ACHN (cell line): ENCODE measurements around the gene KRTAP10-11.
"Not testable (repeated sequence)": the region's sequence is repeated elsewhere in the genome, so short reads cannot be mapped to it uniquely, and the experiment has no call there.

Experiments
- DNase-seq: peaks from one replicate; pipeline ENCODE4 v3.0.0-alpha.2; 2015
- in situ Hi-C: cut with HindIII; loops from 2 replicates; pipeline ENCODE4 v1.10.0; 2017; ENCODE audit warnings: low sequenced_read_pairs, low pct_ligation_motif_present, low pct_unique_long_range_greater_than_20kb

Gene KRTAP10-11

DNA sequence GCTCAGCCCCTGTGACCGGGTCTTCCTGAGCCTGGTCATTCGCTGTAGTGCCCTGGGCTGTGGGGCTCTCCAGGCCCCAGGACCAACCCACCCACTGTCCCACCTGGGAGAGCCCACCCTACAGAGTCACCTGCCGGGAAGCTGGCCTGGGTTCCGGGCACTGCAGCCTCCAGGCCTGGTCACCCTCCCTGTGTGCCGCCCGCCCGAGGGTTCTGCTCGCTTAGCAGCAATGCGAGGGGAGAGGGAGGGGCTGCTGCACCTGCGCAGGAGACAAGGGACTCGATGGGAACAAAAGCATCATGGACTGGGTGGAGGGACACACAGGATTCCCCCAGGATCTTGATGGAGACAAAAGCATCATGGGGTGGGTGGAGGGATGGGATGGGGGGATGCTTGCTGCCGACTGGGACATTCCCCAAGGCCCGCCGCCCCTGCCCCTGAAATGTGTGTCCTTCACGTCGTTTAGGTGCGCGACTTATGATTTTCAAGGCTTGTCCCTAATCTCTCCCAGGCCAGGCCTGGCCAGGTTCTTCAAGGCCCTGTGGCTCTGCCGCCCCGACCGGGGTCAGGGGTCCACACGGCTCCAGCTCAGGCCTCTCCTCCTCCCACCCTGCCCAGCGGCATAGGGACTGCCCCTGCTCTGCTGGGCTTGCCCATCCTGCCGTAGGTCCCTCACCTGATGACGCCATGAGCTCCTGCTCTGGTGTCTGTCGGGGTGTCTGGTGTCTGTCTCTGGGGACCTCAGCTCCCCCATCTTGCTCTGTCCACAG is 32.6 kb upstream of the KRTAP10-11 start:
- in situ Hi-C loops: no loop called here
- DNase-seq: no peak

DNA sequence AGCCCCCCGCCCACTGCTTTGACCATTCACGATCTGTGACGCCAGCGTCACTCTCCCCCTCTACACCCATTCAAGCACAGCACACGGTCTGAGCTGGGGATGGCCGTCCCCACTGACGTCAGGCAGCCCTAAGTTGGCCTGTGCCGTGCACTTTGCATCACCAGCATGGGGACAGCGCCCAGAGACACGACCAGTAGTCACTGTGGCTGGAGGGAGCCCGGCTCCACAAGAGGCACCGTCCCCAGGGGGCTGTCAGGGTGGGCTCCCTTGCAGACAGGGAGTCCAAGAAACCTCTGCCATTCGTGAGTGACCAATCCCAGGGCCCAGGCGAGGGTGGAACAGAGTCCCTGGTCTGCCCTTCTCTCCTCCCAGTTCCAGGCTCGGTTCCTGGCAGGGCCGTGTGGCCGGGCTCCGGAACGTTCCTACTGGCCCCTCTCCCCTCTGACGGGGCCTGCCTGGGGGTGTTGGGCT is 32.0 kb upstream of the KRTAP10-11 start:
- in situ Hi-C loops: no loop called here
- DNase-seq: no peak

DNA sequence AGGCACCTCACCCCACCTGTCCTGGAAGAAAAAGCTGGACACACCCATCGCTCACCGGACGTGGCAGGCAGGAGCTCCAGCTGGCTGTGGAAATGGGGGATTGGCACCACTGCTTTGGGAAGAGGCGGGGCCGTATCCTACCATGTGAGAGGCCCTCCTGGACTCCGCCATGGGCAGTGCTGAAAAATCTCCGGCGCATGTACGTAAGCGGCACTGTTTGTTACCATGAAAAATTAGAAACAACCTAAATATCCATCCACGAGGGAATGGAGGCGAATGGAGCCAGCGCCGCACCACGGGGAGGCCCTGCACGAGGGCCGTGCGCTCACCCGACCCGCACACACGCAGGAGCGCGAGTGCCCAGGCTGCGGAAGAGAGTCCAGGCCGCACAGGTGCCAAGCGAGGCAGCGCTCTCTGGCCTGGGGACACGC is 31.2 kb upstream of the KRTAP10-11 start:
- DNase-seq: no peak
- in situ Hi-C loops: no loop called here

DNA sequence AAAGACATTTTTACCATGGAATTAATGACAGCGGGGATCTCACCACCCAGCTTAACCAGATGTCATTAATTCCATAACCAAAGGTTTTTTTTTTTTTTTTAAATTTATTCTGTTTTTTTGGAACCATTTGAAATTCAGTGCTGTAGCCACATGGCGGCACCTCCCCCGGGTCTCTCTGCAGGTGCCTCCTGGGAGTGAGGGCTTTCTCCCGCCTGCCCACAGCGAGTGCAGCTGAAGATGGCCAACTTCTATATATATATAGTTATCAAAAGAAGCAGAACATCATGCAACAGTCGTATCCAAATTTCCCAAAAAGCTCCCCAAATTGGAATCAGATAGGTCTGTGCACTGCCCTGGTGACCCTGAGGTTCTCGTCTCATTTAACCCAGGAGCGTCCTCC is 30.7 kb upstream of the KRTAP10-11 start:
- DNase-seq: no peak
- in situ Hi-C loops: no loop called here

DNA sequence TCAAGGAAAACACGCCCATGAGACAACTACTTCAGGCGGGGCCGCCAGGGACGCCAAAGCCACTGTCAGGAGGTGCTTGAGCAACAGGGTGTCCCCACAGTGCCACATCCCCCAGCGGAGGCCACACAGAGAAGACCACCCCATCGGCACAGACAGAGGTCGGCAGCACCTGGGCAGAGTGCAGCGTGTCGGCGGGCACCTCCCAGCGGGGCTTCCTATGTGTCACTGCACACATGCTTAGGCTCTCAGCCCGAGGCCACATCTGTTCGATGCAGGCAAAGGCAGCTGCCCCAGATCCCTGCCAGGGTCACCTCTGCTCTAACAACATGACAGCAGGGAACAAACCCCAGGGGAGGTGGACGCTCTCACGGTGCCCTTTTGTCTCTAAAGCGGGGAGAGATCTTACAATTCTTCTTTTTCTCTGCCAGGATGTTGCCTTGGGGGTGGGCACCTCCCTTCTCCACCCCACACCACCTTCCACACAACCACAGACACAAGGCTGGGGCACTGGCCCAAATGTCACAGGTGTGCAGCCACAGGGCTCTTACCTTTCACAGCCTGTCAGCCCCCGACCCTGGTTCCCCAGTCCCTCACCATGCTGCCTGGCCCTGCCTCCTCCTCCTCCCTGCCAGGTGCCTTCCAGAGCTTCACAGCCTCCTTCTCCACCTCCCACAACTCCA is 30.2 kb upstream of the KRTAP10-11 start:
- in situ Hi-C loops: no loop called here
- no peak for DNase-seq

DNA sequence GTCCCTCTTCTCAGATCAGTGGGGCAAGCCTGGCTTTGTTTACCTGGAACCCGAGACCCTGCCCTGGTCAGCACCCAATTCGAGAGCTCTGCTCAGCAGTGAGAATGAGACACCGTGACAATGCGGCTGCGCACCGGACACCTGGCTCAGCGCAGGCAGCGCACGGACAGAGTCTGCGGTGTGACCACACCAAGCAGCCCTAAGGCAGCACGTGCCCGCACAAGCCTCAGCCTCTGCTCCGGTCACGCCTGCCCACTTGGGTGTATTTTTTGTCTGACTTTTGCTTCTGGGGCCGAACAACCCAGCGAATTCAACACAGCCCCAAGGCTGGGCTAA is 29.7 kb upstream of the KRTAP10-11 start:
- in situ Hi-C loops: no loop called here
- no peak for DNase-seq

DNA sequence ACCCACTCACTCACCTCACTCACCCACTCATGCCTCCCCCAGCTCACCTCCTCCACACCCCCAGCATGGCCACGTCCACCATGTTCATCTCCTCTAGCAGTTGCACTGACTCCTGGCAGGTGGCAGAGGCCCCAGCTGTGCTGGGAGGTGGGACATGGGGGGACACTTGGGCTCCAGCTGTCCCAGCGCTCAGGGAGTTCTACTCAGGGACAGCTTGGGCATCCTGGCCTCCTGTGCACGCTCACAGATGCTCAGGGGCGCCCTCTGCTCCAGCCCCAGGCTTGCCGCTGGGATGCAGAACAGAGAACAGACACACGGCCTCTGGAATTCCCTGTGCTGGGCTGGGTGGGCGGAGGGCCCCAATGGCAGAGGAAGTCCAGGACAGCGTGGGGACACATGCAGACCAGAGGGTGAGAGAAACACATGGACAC is 29.1 kb upstream of the KRTAP10-11 start:
- DNase-seq: no peak
- in situ Hi-C loops: no loop called here

DNA sequence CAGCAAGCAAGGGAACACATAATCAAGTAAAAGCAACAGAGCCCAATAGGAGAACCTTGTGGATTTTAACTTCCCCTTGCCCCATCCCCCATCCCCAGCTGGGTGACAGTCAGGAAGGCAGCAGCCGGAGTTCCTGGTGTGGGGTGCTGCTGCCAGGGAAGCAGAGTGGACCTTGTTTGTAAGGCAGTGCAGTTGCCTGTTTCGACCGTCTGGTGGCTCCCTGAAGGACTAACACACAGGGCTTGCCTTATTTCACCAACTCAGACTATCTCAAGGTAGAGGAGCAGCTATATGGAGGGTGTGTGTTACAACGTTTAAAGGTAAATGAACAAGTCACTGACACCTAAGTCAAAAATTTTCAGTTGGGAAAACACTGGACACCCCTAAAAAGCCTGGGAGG is 27.7 kb upstream of the KRTAP10-11 start:
- in situ Hi-C loops: no loop called here
- no peak for DNase-seq

DNA sequence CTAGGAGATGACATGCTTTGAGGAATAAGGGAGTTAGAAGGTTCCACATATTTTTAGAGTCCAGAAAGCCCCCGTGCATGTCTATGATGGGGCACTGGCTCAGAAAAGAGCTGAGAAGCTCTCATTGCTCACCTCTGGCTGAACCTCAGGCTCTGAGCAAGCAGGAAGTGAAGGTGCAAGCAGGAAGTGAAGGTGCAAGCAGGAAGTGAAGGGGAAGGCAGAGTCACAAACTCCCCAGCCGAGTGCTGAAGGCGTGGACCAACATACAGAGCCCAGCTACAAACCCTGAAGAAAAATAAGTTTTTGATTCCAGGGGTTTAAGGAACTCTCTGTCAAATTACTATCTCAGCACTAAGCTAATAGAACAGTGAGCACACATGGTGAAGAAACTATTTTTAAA is 27.3 kb upstream of the KRTAP10-11 start:
- in situ Hi-C loops: no loop called here
- DNase-seq: no peak

DNA sequence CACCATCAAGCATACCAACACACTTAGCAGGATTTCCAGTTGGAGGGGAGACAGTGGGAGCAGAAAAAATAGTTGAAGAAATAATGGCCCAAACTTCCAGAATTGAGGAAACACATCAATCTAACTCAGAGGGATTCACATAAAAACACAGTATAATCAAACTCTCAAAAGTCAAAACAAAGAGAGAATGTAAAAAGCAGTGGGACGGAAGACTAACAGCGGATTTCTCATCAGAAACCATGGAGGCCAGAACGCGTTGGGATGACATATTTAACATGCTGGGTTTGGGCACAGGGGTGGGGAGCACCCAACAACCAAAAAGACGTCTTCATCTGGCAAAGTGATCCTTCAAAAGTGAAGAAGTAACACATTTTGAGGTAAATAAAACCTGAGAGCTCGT is 26.3 kb upstream of the KRTAP10-11 start:
- in situ Hi-C loops: no loop called here
- DNase-seq: no peak

DNA sequence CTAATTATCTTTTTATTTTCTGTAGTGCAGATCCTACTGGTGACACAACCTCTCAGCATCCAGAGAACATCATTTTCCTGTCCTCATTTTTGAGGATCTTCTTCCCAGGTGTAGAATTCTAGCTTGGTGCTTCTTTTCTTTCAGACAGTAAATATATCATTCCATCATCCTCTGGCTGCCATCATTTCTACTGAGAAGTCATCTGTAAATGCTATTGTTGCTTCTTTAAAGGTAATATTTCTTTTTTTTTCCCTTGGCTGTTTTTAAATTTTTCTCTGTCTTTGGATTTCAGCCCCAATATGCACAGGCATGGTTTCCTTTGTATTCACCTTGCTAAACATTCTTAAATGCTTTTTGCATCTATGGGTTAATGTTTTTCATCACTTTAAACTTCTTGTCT is 22.6 kb upstream of the KRTAP10-11 start:
- in situ Hi-C loops: no loop called here

DNA sequence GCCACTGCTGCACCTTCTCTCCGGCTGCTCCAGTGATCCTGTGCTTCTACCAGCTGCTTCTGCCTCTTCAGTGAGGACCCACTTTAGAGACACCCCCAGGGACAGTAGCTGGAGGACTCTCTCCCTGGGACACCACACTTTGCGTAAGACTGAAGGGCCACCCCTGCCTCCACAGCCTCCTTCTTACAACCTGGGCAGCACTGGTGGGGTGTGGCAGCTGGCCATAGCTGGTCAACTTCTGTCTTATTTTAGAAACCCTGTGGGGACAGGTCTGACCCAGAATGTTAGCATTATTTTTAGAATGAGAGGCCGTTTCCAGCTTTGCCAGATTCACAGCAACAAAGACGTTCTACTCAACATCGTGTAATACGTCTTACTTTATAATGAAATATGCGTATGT is 20.5 kb upstream of the KRTAP10-11 start:
- no peak for DNase-seq
- in situ Hi-C loops: no loop called here

More for the DNA sequence above, 22.6 kb upstream of the KRTAP10-11 start:
- DNase-seq: no peak

DNA sequence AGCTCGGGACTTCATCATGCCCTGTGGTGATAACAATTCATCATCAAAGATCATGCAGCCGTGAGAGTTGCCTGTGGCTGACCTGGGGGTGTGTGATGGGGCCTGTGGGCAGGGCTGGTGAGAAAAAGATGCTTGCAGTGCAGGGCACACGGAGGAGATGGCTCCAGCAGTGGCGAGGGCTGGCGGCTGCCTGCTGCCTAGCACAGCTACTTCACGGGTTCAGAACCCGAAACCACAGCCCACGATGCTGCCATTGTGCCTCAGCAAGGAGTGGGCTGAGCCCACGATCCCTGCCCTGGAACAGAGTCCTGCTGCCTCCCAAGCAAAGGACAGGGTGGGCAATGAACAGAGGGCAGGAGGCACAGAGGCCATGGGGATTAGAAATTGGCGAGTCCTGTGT is 20.0 kb upstream of the KRTAP10-11 start:
- DNase-seq: no peak
- in situ Hi-C loops: no loop called here

DNA sequence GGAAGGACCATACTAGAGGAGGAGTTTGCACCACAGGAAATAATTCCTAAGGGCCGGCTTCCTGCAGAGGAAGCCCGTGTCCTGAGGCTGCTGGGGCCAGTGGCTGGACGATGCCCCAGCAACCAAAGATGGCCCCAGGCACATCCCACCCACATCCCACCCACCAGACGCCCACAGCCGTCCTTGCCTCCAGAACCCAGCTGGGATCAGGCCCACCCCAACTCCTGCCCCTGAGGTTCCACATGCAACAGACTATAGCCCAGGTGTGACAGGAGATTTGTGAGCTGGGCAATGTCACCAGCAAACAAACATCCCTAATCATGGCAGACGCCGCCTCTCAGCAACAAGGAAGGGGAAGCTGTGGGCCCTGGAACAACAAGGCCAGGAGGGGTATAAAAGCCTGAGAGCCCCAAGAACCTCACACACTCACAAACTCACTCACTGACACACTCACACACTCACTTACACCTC is 19.5 kb upstream of the KRTAP10-11 start, which contains the start of gene KRTAP10-9:
Gene KRTAP10-9, plus strand, starts transcription at position 421 of the 471 bp plus-strand sequence. CDS start 79 bp downstream, outside the sequence.
- no peak for DNase-seq
- in situ Hi-C loops: no loop called here

DNA sequence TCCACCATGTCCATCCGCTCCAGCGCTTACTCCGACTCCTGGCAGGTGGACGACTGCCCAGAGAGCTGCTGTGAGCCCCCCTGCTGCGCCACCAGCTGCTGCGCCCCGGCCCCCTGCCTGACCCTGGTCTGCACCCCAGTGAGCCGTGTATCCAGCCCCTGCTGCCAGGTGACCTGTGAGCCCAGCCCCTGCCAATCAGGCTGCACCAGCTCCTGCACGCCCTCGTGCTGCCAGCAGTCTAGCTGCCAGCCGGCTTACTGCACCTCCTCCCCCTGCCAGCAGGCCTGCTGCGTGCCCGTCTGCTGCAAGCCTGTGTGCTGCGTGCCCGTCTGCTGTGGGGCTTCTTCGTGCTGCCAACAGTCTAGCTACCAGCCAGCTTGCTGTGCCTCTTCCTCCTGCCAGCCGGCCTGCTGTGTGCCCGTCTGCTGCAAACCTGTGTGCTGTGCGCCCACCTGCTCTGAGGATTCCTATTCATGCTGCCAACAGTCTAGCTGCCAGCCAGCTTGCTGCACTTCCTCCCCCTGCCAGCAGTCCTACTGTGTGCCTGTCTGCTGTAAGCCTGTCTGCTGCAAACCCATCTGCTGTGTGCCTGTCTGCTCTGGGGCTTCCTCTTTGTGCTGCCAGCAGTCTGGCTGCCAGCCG is 18.9 kb upstream of the KRTAP10-11 start:
- DNase-seq, in situ Hi-C loops: not testable (repeated sequence)

DNA sequence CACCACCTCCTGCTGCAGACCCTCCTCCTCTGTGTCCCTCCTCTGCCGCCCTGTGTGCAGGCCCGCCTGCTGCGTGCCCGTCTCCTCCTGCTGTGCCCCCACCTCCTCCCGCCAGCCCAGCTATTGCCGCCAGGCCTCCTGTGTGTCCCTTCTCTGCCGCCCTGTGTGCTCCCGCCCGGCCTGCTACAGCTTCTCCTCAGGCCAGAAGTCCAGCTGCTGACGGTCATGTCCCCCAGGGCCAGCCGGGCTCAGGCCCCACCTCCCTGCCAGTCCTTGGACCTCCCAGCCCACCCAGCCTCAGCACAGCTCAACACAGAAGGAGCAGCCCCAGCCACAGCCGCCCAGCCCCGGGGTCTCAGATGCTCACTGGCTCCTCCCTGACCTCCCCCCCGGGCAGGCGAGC is 18.4 kb upstream of the KRTAP10-11 start:
- DNase-seq, in situ Hi-C loops: not testable (repeated sequence)

DNA sequence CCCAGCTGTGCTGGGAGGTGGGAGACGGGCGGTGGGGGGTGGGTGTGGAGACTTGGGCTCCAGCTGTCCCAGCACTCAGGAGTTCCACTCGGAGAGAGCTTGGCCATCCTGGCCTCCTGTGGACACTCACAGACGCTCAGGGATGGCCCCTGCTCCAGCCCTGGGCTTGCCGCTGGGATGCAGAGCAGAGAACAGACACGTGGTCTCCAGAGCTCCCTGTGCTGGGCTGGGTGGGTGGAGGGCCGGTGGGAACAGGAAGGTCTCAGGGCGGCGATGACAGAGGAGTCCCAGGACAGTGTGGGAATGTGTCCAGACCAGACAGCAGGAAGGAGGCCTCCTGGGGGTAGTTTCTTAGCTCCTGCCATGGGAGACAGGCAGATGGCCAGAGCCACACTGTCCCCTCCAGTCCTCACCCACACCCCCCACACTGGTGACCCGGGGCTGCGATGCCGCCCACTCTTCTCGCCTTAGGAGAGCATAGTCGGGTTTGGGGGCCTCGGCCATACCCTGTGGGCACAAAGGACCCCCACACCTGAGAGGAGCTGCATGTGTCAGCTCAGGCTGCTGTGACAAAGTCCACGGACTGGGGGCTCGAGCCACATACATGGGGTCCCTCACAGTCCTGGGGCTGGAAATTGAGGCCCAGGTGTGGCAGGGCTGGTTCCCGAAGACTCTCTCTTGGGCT is 17.4 kb upstream of the KRTAP10-11 start:
- in situ Hi-C loops: no loop called here
- no peak for DNase-seq

DNA sequence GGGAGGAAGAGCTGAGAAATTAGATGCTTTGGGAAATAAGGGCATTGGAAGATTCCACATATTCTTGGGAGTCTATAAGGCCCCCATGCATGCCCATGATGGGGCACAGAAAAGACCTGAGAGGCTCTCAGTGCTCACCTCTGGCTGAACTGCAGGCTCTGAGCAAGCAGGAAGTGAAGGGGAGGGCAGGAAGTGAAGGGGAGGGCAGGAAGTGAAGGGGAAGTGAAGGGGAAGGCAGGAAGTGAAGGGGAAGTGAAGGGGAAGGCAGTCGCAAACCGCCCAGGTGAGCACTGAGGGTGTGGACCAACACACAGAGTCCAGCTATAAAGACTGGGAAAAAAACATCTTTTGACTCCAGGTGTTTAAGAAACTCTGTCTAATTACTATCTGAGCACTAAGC is 15.8 kb upstream of the KRTAP10-11 start:
- in situ Hi-C loops: no loop called here

DNA sequence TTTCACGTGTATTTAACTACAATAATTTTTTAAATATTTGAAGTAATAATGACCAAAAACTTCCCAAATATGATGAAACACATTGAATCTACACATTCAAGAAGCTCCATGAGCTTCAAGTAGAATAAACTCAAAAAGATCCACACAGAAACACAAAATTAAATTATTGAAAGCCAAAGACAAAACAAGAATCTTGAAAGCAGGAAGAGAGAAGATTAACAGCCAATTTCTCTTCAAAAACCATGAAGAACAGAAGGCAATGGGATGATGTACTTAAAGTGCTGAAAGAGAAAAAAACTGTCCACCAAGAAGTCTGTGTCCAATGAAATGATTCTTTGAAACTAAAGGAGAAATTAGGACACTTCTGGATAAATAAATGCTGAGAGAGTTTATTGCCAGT is 14.1 kb upstream of the KRTAP10-11 start:
- in situ Hi-C loops: no loop called here
- DNase-seq: no peak

More for the DNA sequence above, 15.8 kb upstream of the KRTAP10-11 start:
- DNase-seq: no peak
